ENCODE measurements around the gene SNRNP48.

Gene SNRNP48

DNA sequence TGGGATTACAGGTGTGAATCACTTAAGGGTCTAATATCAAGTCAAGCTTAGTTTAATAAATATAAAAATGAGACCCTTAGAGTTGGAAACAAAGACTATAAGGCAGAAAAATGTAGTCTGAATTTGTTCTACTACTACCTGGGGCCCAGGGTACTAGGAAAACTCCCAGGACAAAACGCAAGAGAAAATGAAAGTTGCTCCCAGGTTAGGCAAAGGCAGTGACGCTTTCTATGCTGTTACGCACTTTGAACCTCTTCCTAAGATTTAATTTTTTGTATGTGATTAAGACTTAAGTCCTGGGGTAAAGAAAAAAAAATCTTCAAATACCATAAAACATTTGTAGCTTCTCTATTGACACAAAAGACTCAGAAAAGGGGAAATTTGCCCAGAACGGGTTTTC lies 31.2 kb upstream of the SNRNP48 start:
- Histone ChIP-seq H3K4me1 (no peaks in the 10 kb centered on the region), H3K27me3 (no peaks in the 10 kb centered on the region), H3K36me3 (no peaks in the 10 kb centered on the region), H4K20me1 (no peaks in the 10 kb centered on the region), H3K27ac (no peak overlapping the region), H3K4me2 (no peak overlapping the region), H3K9ac (no peak overlapping the region), H3K9me3 (no peaks in the 10 kb centered on the region), H3K4me3 (no peak overlapping the region)
- TF ChIP-seq Cebpa-rat (IDR thresholded peaks at IDR 0.05): no peak

DNA sequence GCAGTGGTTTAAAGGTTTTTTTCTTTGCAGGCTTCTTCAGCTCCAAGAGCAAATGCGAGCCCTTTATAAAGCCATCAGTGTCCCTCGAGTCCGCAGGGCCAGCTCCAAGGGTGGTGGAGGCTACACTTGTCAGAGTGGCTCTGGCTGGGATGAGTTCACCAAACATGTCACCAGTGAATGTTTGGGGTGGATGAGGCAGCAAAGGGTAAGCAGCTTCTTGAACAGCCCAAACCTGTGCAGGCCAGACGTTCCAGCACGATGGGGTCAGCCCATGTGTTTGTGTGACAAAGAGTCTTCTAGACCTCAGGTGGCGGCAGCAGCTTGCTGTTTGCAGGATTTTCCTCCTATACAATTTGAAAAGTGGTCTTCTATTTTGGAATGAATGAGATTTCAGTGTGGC lies 30.8 kb upstream of the SNRNP48 start:
- no peak overlapping the region for H3K9ac ChIP-seq
- H3K36me3 ChIP-seq: no peaks in the 10 kb centered on the region
- TF ChIP-seq Cebpa-rat (IDR thresholded peaks at IDR 0.05): no peak
- no peaks in the 10 kb centered on the region for H3K27me3 ChIP-seq
- no peaks in the 10 kb centered on the region for H4K20me1 ChIP-seq
- no peaks in the 10 kb centered on the region for H3K4me1 ChIP-seq
- H3K4me3 ChIP-seq: no peak overlapping the region
- no peak overlapping the region for H3K4me2 ChIP-seq
- H3K27ac ChIP-seq: no peak overlapping the region
- H3K9me3 ChIP-seq: no peaks in the 10 kb centered on the region

GRCh38 chr6:7559651-7560385 lies 30.2 kb upstream of the SNRNP48 start:
- Histone ChIP-seq H3K27ac (no peak overlapping the region), H3K36me3 (no peaks in the 10 kb centered on the region), H3K4me1 (no peaks in the 10 kb centered on the region)

DNA sequence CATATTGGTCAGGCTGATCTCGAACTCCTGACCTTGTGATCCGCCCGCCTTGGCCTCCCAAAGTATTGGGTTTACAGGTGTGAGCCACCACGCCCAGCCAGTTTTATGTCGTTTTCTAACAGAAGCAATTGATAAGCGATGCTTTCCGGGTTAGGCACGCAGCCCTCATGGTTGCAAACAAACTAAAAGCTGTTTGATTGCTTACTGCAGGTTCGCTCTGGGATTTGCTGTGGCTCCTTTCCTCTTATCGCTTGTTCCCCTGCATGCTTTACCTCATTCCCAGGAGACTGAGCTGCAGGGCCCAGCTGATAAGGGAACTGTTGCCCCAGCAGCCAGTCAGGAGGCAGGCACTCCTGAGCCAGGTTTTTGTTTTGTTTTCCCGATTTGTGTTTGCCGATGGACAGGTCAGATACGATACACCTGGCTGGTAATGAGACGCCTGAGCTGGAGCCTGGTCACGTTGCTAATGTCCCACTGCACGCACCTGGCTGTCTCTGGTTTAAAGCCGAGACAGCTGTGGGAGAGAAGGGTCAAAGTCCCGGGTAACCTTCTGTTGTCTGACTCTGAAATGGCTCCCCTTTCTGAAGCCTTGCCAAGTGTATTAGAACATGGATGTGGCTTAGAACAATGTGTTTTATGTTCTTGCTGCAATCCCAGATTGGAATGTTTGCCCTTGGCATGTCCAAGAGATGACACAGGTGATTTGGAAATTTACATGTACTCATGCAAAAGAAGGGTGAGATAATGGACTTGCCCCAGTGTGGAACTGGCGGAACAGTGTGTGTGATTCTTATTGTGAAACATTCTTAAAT lies 28.6 kb upstream of the SNRNP48 start:
- no peak overlapping the region for H3K4me3 ChIP-seq
- H3K27me3 ChIP-seq: no peaks in the 10 kb centered on the region
- H3K27ac ChIP-seq: no peak overlapping the region
- TF ChIP-seq Cebpa-rat (IDR thresholded peaks at IDR 0.05): no peak
- no peak overlapping the region for H3K4me2 ChIP-seq
- H4K20me1 ChIP-seq: no peaks in the 10 kb centered on the region
- H3K4me1 ChIP-seq: no peaks in the 10 kb centered on the region
- H3K9ac ChIP-seq: no peak overlapping the region
- H3K36me3 ChIP-seq: no peaks in the 10 kb centered on the region
- no peaks in the 10 kb centered on the region for H3K9me3 ChIP-seq

More at GRCh38 chr6:7559651-7560385, 30.2 kb upstream of the SNRNP48 start:
- Histone ChIP-seq H3K27me3 (no peaks in the 10 kb centered on the region), H3K4me2 (no peak overlapping the region), H3K4me3 (no peak overlapping the region), H4K20me1 (no peaks in the 10 kb centered on the region), H3K9ac (no peak overlapping the region), H3K9me3 (no peaks in the 10 kb centered on the region)
- no peak for TF ChIP-seq Cebpa-rat (IDR thresholded peaks at IDR 0.05)

DNA sequence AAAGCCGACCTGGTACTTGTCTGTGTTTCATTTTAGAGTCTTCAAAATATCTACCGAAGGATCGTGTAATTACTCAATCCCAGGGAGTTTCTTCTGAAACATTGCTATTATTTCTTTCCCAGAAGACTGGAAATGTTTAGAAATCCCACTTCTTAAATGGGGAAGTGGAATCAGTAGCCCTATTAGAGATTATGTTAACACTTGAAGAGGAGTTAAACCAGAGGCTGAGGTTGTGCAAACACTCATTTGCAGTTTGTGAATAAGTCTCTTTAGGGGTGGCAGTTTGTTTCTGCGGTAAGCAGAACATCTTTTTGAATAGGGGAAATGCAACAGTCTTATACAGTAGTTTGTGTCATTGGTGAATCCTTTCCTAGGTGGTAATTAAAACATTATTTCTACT lies 27.2 kb upstream of the SNRNP48 start:
- H3K36me3 ChIP-seq: no peaks in the 10 kb centered on the region
- no peak overlapping the region for H3K27ac ChIP-seq
- H3K9ac ChIP-seq: no peak overlapping the region
- H4K20me1 ChIP-seq: no peaks in the 10 kb centered on the region
- no peaks in the 10 kb centered on the region for H3K4me1 ChIP-seq
- no peaks in the 10 kb centered on the region for H3K27me3 ChIP-seq
- H3K9me3 ChIP-seq: no peaks in the 10 kb centered on the region
- no peak for TF ChIP-seq Cebpa-rat (IDR thresholded peaks at IDR 0.05)
- no peak overlapping the region for H3K4me3 ChIP-seq
- no peak overlapping the region for H3K4me2 ChIP-seq

DNA sequence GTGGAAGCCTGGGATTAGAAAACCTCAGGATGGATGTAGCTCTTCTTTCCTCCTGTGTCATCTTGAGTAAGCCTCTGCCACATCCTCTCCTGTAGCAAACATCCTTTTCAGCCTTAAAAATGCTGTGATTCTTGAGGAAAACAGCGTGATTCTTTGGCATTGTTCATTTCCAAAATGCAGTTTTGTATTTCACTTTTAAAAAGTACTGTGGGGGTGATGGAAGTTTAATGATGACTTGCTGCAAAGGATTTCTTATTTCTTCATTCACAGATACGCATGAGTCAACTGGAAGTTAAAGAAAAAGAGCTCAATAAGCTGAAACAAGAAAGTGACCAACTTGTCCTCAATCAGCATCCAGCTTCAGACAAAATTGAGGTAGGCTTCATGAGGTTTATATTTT lies 23.9 kb upstream of the SNRNP48 start:
- no peak overlapping the region for H3K27ac ChIP-seq
- no peaks in the 10 kb centered on the region for H3K36me3 ChIP-seq
- H3K27me3 ChIP-seq: no peaks in the 10 kb centered on the region
- H3K9me3 ChIP-seq: no peaks in the 10 kb centered on the region
- no peaks in the 10 kb centered on the region for H4K20me1 ChIP-seq
- H3K9ac ChIP-seq: no peak overlapping the region
- no peaks in the 10 kb centered on the region for H3K4me1 ChIP-seq
- H3K4me2 ChIP-seq: no peak overlapping the region
- no peak overlapping the region for H3K4me3 ChIP-seq
- no peak for TF ChIP-seq Cebpa-rat (IDR thresholded peaks at IDR 0.05)

GRCh38 chr6:7566617-7567173 lies 23.3 kb upstream of the SNRNP48 start:
- Histone ChIP-seq H3K27me3 (no peaks in the 10 kb centered on the region), H3K9me3 (no peaks in the 10 kb centered on the region), H3K36me3 (no peaks in the 10 kb centered on the region)

DNA sequence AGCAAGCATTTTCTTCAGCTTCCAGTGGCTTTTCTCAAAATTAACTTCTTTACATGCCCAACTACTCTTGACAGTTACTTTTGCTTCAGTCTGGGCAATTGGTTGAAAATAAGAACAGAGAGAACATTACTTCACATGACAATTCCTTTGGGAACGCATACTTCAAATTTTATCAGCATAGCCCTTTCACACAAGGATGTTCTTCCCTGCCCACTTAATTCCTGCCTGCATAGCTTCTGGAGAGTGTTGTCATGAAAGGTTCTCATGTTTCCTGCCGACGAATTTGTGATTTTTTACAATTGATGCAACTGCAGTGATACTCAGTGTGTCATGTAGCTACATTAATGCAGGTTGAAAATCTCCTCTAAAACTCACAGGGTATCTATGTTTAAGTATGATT lies 22.0 kb upstream of the SNRNP48 start:
- Histone ChIP-seq H3K9ac (no peak overlapping the region), H3K27ac (no peak overlapping the region), H3K4me3 (no peak overlapping the region), H3K4me1 (no peaks in the 10 kb centered on the region), H3K9me3 (no peaks in the 10 kb centered on the region), H4K20me1 (no peaks in the 10 kb centered on the region), H3K27me3 (no peaks in the 10 kb centered on the region), H3K4me2 (no peak overlapping the region), H3K36me3 (no peaks in the 10 kb centered on the region)
- TF ChIP-seq Cebpa-rat (IDR thresholded peaks at IDR 0.05): no peak

More at GRCh38 chr6:7566617-7567173, 23.3 kb upstream of the SNRNP48 start:
- no peak overlapping the region for H3K9ac ChIP-seq
- no peaks in the 10 kb centered on the region for H4K20me1 ChIP-seq
- H3K4me2 ChIP-seq: no peak overlapping the region
- no peak overlapping the region for H3K27ac ChIP-seq
- H3K4me3 ChIP-seq: no peak overlapping the region
- H3K4me1 ChIP-seq: no peaks in the 10 kb centered on the region
- TF ChIP-seq Cebpa-rat (IDR thresholded peaks at IDR 0.05): no peak

DNA sequence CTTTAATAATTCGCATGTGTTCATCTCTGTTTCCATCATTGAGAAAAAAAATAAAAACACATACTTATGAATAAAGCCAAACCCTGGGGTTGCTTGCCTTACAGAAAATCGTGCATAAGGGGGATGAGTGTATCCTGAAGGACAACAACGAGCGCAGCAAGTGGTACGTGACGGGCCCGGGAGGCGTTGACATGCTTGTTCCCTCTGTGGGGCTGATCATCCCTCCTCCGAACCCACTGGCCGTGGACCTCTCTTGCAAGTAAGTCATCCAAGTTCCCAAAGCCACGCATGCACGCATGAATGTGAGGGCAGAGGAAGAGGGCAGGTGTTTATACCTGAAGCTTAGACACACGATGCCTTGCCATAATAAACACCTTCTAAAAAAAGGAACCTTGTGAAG lies 20.9 kb upstream of the SNRNP48 start:
- TF ChIP-seq Cebpa-rat (IDR thresholded peaks at IDR 0.05): no peak
- Histone ChIP-seq H3K27ac (no peak overlapping the region), H3K36me3 (no peaks in the 10 kb centered on the region)

More for the DNA sequence above, 20.9 kb upstream of the SNRNP48 start:
- no peaks in the 10 kb centered on the region for H3K4me1 ChIP-seq
- no peaks in the 10 kb centered on the region for H3K9me3 ChIP-seq
- H3K4me2 ChIP-seq: no peak overlapping the region
- no peaks in the 10 kb centered on the region for H3K27me3 ChIP-seq
- no peak overlapping the region for H3K4me3 ChIP-seq
- no peak overlapping the region for H3K9ac ChIP-seq
- no peaks in the 10 kb centered on the region for H4K20me1 ChIP-seq
